HEK293 (cell line): ENCODE measurements around the gene ENDOV.

Source experiments
- CTCF ChIA-PET: fragments of 350-600 bp; formaldehyde crosslinking; extraction: SDS; loops from one replicate; lab custom pipeline; 2021; ENCODE audit warnings: antibody characterized with exemption; lab: Yijun Ruan, JAX
- POLR2A ChIA-PET: fragments of 300-600 bp; formaldehyde crosslinking; extraction: SDS; loops from one replicate; lab custom pipeline; 2020; ENCODE audit warnings: antibody characterized with exemption, inconsistent platforms; lab: Yijun Ruan, JAX
- H3K27ac ChIP-seq: fragments of 200-500 bp; sonication (Bioruptor generic); 2 replicates; pipeline ENCODE4 v1.5.1; 2014; ENCODE audit warnings: low read depth, low read length, control low read depth, inconsistent platforms; ENCODE audit errors: extremely low read depth
- H3K36me3 ChIP-seq, 2 experiments: fragments of 200-500 bp in 1 of 2; sonication (Bioruptor generic) in 1 of 2; 1 replicate in 1 of 2; 2 replicates in 1 of 2; pipeline ENCODE4 v1.5.1; 2014 to 2017; ENCODE audit warnings: inconsistent platforms in 2 of 2, low read length in 2 of 2; ENCODE audit not compliant: control insufficient read depth in 2 of 2, insufficient read depth in 1 of 2
- H3K4me1 ChIP-seq: fragments of 200-500 bp; sonication (Bioruptor generic); 2 replicates; pipeline ENCODE4 v1.5.1; 2014; ENCODE audit warnings: mild to moderate bottlenecking, low read length, inconsistent platforms; ENCODE audit not compliant: control insufficient read depth, insufficient read depth
- H3K4me3 ChIP-seq: 2 replicates; pipeline ENCODE4 v1.5.1; 2011; ENCODE audit warnings: low read depth, mild to moderate bottlenecking, control low read depth, low read length, moderate library complexity
- H3K9me3 ChIP-seq: fragments of 200-500 bp; sonication (Bioruptor generic); 2 replicates; pipeline ENCODE4 v1.5.1; 2014; ENCODE audit warnings: low read depth, low read length, inconsistent platforms; ENCODE audit not compliant: control insufficient read depth, insufficient read depth
- EGR2 ChIP-seq: fragments of 450-650 bp; formaldehyde crosslinking; IDR thresholded peaks from 2 replicates; pipeline ENCODE4 v1.5.1; 2016; ENCODE audit warnings: low read depth, missing biosample characterization, missing genetic modification characterization
- KLF7 ChIP-seq: fragments of 450-650 bp; formaldehyde crosslinking; IDR thresholded peaks from 2 replicates; pipeline ENCODE4 v1.5.1; 2016; ENCODE audit warnings: missing biosample characterization, missing genetic modification characterization, borderline replicate concordance
- REPIN1 ChIP-seq: fragments of 450-650 bp; formaldehyde crosslinking; IDR thresholded peaks from 2 replicates; pipeline ENCODE4 v1.5.1; 2017; ENCODE audit warnings: missing biosample characterization, missing genetic modification characterization, low read depth
- SP7 ChIP-seq: fragments of 450-650 bp; formaldehyde crosslinking; IDR thresholded peaks from 2 replicates; pipeline ENCODE4 v1.5.1; 2016; ENCODE audit warnings: missing biosample characterization, missing genetic modification characterization
- ZBTB8A ChIP-seq: fragments of 450-650 bp; formaldehyde crosslinking; IDR thresholded peaks from 2 replicates; pipeline ENCODE4 v1.5.1; 2016; ENCODE audit warnings: missing biosample characterization, missing genetic modification characterization
- ZFP69B ChIP-seq: fragments of 450-650 bp; formaldehyde crosslinking; IDR thresholded peaks from 2 replicates; pipeline ENCODE4 v1.5.1; 2016; ENCODE audit warnings: missing biosample characterization, missing genetic modification characterization
- ZIC2 ChIP-seq: fragments of 450-650 bp; formaldehyde crosslinking; IDR thresholded peaks from 2 replicates; pipeline ENCODE4 v1.5.1; 2016; ENCODE audit warnings: missing biosample characterization, missing genetic modification characterization
- ZNF324 ChIP-seq: fragments of 450-650 bp; formaldehyde crosslinking; IDR thresholded peaks from 2 replicates; pipeline ENCODE4 v1.5.1; 2016; ENCODE audit warnings: missing biosample characterization, missing genetic modification characterization
- ZNF555 ChIP-seq: fragments of 450-650 bp; formaldehyde crosslinking; conservative IDR thresholded peaks from 2 replicates; pipeline ENCODE4 v1.5.1; 2017; ENCODE audit warnings: missing biosample characterization, mild to moderate bottlenecking, missing genetic modification characterization, inconsistent platforms
- ZNF560 ChIP-seq: fragments of 450-650 bp; formaldehyde crosslinking; IDR thresholded peaks from 2 replicates; pipeline ENCODE4 v1.5.1; 2017; ENCODE audit warnings: missing biosample characterization, missing genetic modification characterization, borderline replicate concordance
- ZNF600 ChIP-seq: fragments of 450-650 bp; formaldehyde crosslinking; IDR thresholded peaks from 2 replicates; pipeline ENCODE4 v1.5.1; 2016; ENCODE audit warnings: missing biosample characterization, missing genetic modification characterization
- ZNF654 ChIP-seq: fragments of 450-650 bp; formaldehyde crosslinking; IDR thresholded peaks from 2 replicates; pipeline ENCODE4 v1.5.1; 2016; ENCODE audit warnings: low read depth, missing biosample characterization, missing genetic modification characterization
- ZNF660 ChIP-seq: fragments of 450-650 bp; IDR thresholded peaks from 2 replicates; pipeline ENCODE4 v1.5.1; 2018; ENCODE audit warnings: missing biosample characterization, mild to moderate bottlenecking, missing genetic modification characterization
- ZNF837 ChIP-seq: fragments of 450-650 bp; formaldehyde crosslinking; IDR thresholded peaks from 2 replicates; pipeline ENCODE4 v1.5.1; 2016; ENCODE audit warnings: missing biosample characterization, missing genetic modification characterization
- ZSCAN16 ChIP-seq: fragments of 450-650 bp; formaldehyde crosslinking; IDR thresholded peaks from 2 replicates; pipeline ENCODE4 v1.5.1; 2016; ENCODE audit warnings: missing biosample characterization, missing genetic modification characterization
- TF ChIP-seq, protein P1 (sequence below): fragments of 450-650 bp; formaldehyde crosslinking; IDR thresholded peaks from 2 replicates; pipeline ENCODE4 v1.5.1; 2017; ENCODE audit warnings: missing biosample characterization, missing genetic modification characterization
- TF ChIP-seq, protein P2 (sequence below): fragments of 450-650 bp; formaldehyde crosslinking; IDR thresholded peaks from 2 replicates; pipeline ENCODE4 v1.5.1; 2016; ENCODE audit warnings: missing biosample characterization, missing genetic modification characterization
- TF ChIP-seq, protein P3 (sequence below): fragments of 450-650 bp; IDR thresholded peaks from 2 replicates; pipeline ENCODE4 v1.5.1; 2018; ENCODE audit warnings: missing biosample characterization, missing genetic modification characterization
- TF ChIP-seq, protein P4 (sequence below): fragments of 450-650 bp; formaldehyde crosslinking; optimal IDR thresholded peaks from 2 replicates; pipeline ENCODE3; 2016; ENCODE audit warnings: missing biosample characterization, mild to moderate bottlenecking, missing genetic modification characterization

The ENDOV gene

DNA sequence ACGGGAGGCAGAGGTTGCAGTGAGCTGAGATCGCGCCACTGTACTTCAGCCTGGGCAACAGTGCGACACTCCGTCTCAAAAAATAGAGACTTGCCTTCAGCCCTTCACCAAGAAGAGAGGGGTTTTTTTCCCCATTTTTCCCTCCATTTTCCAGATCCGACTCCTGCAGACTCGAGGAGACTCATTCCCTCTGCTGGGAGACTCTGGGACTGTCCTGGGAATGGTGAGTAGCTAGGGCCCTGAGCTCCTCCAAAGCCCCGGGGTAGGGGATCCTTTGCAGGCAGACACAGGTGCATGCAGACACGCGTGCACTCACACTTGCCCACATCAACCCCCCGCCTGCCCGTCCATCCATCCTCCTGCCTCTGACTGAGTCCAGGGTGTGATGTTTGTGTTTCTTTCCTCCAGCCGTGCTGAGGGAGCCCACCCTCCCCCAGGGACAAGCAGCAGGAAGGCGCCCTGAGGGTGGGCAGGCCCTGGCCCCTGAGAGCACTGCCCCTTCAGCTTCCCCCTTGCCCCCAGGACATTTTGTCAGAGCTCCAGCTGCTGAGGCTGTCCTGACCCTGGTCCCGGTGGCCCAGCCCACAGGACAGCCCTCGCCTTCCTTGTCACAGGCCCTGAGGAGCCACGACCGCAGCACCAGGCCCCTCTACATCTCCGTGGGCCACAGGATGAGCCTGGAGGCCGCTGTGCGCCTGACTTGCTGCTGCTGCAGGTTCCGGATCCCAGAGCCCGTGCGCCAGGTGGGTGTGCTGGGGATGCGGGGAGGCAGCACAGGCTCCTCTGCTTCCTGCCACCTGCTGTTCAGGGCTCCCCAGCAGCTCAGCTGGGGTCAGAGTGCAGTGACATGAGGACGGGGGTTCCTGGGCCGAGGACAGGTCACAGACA is 10.2 kb downstream of the ENDOV start:
- TF ChIP-seq EGR2 (tag by site-specific recombination) (no peak), ZIC2 (tag by site-specific recombination) (peak; percentile 70), ZNF600 (tag by site-specific recombination) (peak; percentile 68)
- H3K4me1 ChIP-seq = no peaks in the 10 kb centered on the region
- ChIA-PET POLR2A (interaction anchor here (0.9 to 1.0 kb wide), 2 partner anchors 10 to 29 kb away, joined by 3 to 8 read pairs; partner anchors contain the start of gene ENDOV), CTCF (interaction anchor here (0.6 to 1.9 kb wide), 12 partner anchors 18 to 554 kb away, joined by 3 to 6 read pairs (median 4); no protein-coding TSS in a partner anchor)
- no peaks in the 10 kb centered on the region for H3K9me3 ChIP-seq
- H3K27ac ChIP-seq = no peak overlapping the region
- H3K4me3 ChIP-seq = no peak overlapping the region
- H3K36me3 ChIP-seq = peaks cover 0 to 2% of the 10 kb centered on the region in 2 experiments; a peak in 1 of 3 replicates

DNA sequence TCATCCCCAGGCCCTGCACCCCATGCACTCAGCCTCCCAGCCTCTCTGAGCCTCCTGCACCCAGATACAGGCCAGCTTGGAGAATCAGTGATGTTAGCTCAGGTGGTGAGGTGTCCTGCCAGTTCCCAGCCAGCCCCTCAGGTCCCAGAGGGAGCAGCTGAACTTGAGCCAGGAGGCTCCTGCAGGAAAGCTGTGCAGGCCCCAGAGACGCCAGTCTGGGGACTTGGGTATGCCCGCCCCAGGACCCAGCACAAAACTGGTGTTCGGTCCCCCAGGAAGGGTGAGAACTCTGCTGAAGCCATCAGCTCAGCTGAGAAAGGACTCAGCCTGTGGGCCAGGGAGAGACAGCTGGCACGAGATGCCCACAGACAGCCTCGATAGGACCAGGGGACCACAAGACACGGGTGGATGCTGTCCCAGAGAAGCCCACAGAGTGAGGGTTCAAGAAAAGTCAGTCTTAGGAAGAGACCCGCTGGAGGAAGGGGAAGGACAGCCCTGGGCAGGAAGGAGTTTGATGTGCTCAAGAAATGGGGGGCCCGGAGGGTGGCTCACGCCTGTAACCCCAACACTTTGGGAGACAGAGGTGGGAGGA is 11.0 kb downstream of the ENDOV start:
- ChIA-PET CTCF (interaction anchor here (0.6 to 1.4 kb wide), 8 partner anchors 9 to 553 kb away, joined by 3 to 6 read pairs (median 4); no protein-coding TSS in a partner anchor), POLR2A (no interaction called here)
- no peaks in the 10 kb centered on the region for H3K36me3 ChIP-seq
- no peak overlapping the region for H3K27ac ChIP-seq
- H3K4me1 ChIP-seq = no peaks in the 10 kb centered on the region
- no peaks in the 10 kb centered on the region for H3K9me3 ChIP-seq
- 0 out of 2 replicates have a peak, but pooled peaks have one; percentile 1 for TF ChIP-seq ZNF600 (tag by site-specific recombination)
- no peak for TF ChIP-seq ZNF837
- TF ChIP-seq, protein P1, sequence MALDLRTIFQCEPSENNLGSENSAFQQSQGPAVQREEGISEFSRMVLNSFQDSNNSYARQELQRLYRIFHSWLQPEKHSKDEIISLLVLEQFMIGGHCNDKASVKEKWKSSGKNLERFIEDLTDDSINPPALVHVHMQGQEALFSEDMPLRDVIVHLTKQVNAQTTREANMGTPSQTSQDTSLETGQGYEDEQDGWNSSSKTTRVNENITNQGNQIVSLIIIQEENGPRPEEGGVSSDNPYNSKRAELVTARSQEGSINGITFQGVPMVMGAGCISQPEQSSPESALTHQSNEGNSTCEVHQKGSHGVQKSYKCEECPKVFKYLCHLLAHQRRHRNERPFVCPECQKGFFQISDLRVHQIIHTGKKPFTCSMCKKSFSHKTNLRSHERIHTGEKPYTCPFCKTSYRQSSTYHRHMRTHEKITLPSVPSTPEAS (tag by site-specific recombination) = no peak
- H3K4me3 ChIP-seq = no peak overlapping the region

DNA sequence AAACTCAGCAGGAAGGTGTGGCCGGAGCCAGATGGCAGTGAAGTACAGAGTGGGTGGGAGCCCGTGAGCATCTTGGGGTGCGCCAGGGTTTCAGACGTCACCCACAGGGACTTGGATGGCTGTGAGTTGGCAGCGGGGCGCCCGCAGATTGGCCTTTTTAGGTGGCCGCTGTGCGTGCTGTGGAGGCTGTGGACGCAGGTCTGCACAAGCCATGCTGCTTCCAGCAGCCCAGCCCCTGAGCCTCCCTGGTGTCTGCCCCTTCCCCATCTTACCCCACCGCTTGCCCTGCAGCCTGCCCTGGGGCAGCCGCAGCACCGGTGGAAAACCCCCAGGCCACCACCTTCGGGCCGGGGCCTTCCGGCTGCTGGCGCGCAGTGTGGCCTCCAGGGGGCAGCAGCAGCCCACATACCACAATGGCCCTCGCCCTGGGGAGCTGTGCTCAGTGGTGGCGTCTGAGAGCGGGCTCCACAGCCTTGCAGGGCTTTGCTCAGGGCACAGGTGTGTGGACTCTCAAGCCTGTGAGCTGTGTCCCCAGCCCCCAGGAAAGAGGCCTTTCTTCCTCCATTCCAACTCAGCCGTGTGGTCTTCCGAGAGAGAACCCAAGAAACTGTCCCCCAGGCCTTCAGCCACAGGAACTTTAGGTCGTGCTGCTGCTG is 11.8 kb downstream of the ENDOV start:
- Histone ChIP-seq H3K36me3 (no peaks in the 10 kb centered on the region), H3K4me3 (no peak overlapping the region), H3K9me3 (no peaks in the 10 kb centered on the region), H3K4me1 (no peaks in the 10 kb centered on the region), H3K27ac (no peak overlapping the region)
- POLR2A ChIA-PET = interaction anchor here (0.5 to 1.5 kb wide), 7 partner anchors 12 to 1986 kb away, joined by 3 to 4 read pairs (median 3); partner anchors contain the start of gene ENDOV
- CTCF ChIA-PET = interaction anchor here (0.5 to 2.5 kb wide), 60 partner anchors 8 to 690 kb away, joined by 3 to 42 read pairs (median 4); no protein-coding TSS in a partner anchor
- TF ChIP-seq, protein P2, sequence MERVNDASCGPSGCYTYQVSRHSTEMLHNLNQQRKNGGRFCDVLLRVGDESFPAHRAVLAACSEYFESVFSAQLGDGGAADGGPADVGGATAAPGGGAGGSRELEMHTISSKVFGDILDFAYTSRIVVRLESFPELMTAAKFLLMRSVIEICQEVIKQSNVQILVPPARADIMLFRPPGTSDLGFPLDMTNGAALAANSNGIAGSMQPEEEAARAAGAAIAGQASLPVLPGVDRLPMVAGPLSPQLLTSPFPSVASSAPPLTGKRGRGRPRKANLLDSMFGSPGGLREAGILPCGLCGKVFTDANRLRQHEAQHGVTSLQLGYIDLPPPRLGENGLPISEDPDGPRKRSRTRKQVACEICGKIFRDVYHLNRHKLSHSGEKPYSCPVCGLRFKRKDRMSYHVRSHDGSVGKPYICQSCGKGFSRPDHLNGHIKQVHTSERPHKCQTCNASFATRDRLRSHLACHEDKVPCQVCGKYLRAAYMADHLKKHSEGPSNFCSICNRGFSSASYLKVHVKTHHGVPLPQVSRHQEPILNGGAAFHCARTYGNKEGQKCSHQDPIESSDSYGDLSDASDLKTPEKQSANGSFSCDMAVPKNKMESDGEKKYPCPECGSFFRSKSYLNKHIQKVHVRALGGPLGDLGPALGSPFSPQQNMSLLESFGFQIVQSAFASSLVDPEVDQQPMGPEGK (tag by site-specific recombination) = peak; percentile 52
- TF ChIP-seq ZIC2 (tag by site-specific recombination) (peak; percentile 56), ZBTB8A (0 out of 2 replicates have a peak, but pooled peaks have one; percentile 29), ZNF324 (tag by site-specific recombination) (no peak), KLF7 (no peak), ZNF560 (tag by site-specific recombination) (no peak), ZNF555 (no peak), REPIN1 (no peak), ZNF600 (tag by site-specific recombination) (peak; percentile 50; the same call in 1 of the 2 replicates), ZNF654 (tag by site-specific recombination) (peak; percentile 79), SP7 (tag by site-specific recombination) (peak; percentile 18; the same call in 1 of the 2 replicates), ZNF660 (tag by site-specific recombination) (peak; percentile 43; the same call in 1 of the 2 replicates), ZSCAN16 (no peak), ZFP69B (tag by site-specific recombination) (peak; percentile 48; the same call in 1 of the 2 replicates)
- TF ChIP-seq, protein P3, sequence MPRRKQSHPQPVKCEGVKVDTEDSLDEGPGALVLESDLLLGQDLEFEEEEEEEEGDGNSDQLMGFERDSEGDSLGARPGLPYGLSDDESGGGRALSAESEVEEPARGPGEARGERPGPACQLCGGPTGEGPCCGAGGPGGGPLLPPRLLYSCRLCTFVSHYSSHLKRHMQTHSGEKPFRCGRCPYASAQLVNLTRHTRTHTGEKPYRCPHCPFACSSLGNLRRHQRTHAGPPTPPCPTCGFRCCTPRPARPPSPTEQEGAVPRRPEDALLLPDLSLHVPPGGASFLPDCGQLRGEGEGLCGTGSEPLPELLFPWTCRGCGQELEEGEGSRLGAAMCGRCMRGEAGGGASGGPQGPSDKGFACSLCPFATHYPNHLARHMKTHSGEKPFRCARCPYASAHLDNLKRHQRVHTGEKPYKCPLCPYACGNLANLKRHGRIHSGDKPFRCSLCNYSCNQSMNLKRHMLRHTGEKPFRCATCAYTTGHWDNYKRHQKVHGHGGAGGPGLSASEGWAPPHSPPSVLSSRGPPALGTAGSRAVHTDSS (tag by site-specific recombination) = no peak
- TF ChIP-seq, protein P4, sequence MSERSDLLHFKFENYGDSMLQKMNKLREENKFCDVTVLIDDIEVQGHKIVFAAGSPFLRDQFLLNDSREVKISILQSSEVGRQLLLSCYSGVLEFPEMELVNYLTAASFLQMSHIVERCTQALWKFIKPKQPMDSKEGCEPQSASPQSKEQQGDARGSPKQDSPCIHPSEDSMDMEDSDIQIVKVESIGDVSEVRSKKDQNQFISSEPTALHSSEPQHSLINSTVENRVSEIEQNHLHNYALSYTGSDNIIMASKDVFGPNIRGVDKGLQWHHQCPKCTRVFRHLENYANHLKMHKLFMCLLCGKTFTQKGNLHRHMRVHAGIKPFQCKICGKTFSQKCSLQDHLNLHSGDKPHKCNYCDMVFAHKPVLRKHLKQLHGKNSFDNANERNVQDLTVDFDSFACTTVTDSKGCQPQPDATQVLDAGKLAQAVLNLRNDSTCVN (tag by site-specific recombination) = peak; percentile 17
